Frontal cortex (tissue), 4 donors: ENCODE results near the gene GNAI1. TPM values are rescaled to one million over a fixed set of nuclear protein-coding genes. Genes with fewer than 3 reads are reported as not detected.

Source experiments
- DNase-seq, 2 donors: peaks; one replicate each; pipeline ENCODE4 v3.0.0; 2012; ENCODE audit warnings: low spot score in 2 of 2
- FAIRE-seq: peaks from 2 replicates; lab custom pipeline; 2012; peaks lifted over from hg19 to GRCh38; lab: Jason Lieb, UNC
- total RNA-seq: library from RNA; depleted of rRNA; stranded (reverse); fragments of >200 nt; gene quantifications from one replicate; pipeline ENCODE4 v1.2.3, GENCODE V29; 2014
- donor health status: control.
- donor health status: control.
- donor health status: control.

The GNAI1 gene
- 152 TPM for total RNA-seq

DNA sequence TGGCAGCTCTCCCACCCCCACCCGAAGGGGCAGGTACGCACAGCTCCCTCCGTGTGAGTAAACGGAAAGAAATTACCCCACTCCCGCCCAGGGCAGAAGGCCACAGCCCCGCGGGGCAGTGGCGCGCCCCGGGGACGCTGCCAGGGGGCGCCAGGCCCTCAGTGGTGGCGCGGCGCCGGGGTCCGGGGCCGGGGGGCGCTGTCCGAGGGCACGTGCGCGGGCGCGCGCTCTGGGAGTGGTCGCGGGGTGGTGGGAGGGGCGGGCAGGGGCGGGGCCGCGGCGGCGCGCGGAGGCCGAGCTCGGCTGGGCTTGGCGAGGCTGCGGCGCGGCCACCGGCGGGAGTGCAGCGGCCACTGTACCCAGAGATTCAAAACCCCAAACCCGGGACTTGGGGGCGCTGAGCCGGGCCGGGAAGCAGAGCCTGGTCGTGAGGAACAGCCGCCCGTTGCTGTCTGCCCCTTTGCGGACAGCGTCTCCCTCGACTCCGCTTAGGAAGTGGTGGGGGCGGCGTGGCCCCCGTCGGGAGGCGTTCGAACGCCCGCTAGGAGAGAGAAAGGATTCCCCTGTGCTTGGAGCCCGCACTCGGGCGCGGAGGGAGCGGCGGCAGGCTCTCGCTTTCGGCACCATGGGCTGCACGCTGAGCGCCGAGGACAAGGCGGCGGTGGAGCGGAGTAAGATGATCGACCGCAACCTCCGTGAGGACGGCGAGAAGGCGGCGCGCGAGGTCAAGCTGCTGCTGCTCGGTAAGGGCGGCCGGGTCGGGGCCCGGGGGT, at the start of gene GNAI1:
Gene GNAI1 (plus strand): TSS at position 296 of the 773 bp plus-strand sequence. CDS start 330 bp downstream, at position 626.
- DNase-seq (peak; percentile 59 to 78), FAIRE-seq (no peak)

DNA sequence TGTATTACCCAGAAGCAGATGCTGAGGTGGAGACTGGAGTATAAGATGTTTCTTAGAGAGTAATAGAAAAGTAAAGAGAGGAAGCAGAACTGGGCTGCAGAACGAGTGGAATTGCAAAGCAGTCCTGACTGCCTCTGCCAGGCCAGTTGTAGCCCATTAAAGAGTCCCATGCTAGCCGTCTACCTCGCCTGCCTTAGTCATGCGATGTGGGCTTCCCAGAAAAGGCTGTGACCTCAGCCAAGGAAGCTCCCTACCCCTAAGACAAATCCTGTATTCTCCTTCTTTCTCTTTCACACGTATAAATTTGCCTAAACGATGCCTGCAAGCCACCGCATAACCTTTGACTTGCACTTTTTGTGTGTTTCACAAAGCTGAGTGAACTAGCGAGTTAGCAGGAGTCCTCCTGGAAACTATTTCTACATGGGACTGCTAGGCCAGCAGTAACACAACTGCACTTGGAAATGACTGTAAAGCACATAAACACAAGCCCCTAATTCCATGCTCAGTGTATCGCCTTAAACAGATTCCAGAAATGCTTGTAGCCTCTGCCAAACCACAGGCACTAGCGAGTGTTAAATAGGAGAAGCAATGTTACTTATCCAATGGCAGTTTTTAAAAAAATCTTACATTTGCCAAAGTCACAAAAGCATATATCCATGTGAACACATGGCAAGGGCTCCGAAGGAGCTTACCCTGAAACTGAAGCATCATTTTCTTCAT, 47.4 kb upstream of the GNAI1 start:
- DNase-seq (no peak), FAIRE-seq (no peak)

- no peak for DNase-seq
- no peak for FAIRE-seq
These were observed 46.9 kb upstream of the GNAI1 start for GRCh38 chr7:80087771-80088170.

DNA sequence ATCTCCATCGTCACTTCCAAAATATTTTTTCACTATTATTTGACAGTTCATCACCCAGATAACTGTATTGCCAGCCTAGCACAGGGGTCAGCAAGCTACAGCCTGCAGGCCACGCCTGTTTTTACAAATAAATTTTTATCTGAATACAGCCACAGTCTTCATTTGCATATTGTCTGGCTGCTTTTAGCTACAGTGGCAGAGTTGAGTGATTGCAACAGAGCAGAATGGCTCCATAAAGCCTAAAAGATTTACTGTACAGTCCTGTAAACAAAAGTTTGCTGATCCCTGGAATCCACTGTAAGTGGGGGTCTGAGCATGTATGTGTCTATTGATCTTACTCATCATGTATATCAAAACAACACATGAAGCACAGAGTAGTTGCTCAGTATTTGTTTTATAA, 45.9 kb upstream of the GNAI1 start:
- FAIRE-seq (no peak), DNase-seq (no peak)

- no peak for FAIRE-seq
- DNase-seq: no peak
These were observed 45.3 kb upstream of the GNAI1 start for GRCh38 chr7:80089366-80089765.

- FAIRE-seq (peak; percentile 24), DNase-seq (no peak)
These were observed 41.3 kb upstream of the GNAI1 start for GRCh38 chr7:80093349-80093748.

GRCh38 chr7:80095545-80095944, 39.1 kb upstream of the GNAI1 start:
- FAIRE-seq: peak; percentile 97
- DNase-seq: no peak

GRCh38 chr7:80097756-80098155, 36.9 kb upstream of the GNAI1 start:
- no peak for DNase-seq
- no peak for FAIRE-seq

- FAIRE-seq: no peak
- DNase-seq: no peak
These were observed 35.8 kb upstream of the GNAI1 start for GRCh38 chr7:80098795-80099194.

DNA sequence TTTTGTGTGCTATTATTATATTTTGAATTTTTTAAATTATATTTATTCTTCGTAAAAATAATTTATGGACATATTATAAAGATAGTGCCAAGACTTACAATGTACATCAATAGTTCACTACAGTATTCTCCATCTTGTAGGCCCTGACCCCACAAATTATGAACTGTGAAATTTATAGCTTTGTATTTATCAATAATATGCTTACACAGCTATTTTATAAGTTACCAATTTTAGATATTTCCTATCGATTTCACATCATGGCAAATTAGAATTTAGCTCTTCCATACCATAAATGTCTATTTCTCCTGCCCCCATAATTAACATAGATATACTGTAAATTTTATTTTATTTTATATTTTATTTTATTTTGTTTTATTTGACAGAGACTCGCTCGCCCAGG, 34.4 kb upstream of the GNAI1 start:
- DNase-seq: no peak
- no peak for FAIRE-seq

DNA sequence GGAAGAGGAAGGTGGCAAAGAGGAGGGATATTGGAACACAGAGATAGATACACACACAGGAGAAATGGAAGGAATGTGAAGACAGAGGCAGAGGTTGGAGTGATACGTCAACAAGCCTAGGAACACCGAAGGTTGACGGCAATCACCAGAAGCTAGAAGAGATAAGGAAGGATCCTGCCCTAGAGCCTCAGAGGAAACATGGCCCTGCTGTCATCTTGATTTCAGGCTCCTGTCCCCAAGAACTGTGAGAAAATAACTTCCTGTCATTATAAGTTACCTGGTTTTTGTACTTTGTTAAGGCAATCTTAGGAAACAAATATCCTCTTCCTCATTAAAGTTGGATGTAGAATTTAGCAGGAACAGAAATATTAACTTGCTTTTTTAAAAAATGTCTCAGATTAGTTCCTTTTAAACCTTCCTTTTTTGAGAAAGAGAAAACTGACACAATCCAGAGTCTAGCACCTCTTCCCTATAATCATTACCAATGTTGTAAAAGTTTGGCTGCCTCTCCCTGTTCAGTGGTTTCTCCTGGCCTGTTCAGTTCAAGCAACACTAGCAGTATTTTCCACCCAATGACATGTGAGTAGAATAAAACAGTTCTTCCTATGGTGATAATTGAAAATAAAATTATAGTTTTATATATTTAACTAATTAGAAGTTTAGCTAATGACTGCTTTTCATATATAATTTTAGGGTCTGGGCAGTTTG, 28.8 kb upstream of the GNAI1 start:
- FAIRE-seq: no peak
- no peak for DNase-seq

GRCh38 chr7:80106498-80107113, 28.0 kb upstream of the GNAI1 start:
- FAIRE-seq (no peak), DNase-seq (no peak)

GRCh38 chr7:80107278-80107677, 27.4 kb upstream of the GNAI1 start:
- no peak for FAIRE-seq
- DNase-seq: no peak

GRCh38 chr7:80110376-80110775, 24.3 kb upstream of the GNAI1 start:
- FAIRE-seq (no peak), DNase-seq (no peak)

GRCh38 chr7:80114159-80114558, 20.5 kb upstream of the GNAI1 start:
- DNase-seq (no peak), FAIRE-seq (no peak)

DNA sequence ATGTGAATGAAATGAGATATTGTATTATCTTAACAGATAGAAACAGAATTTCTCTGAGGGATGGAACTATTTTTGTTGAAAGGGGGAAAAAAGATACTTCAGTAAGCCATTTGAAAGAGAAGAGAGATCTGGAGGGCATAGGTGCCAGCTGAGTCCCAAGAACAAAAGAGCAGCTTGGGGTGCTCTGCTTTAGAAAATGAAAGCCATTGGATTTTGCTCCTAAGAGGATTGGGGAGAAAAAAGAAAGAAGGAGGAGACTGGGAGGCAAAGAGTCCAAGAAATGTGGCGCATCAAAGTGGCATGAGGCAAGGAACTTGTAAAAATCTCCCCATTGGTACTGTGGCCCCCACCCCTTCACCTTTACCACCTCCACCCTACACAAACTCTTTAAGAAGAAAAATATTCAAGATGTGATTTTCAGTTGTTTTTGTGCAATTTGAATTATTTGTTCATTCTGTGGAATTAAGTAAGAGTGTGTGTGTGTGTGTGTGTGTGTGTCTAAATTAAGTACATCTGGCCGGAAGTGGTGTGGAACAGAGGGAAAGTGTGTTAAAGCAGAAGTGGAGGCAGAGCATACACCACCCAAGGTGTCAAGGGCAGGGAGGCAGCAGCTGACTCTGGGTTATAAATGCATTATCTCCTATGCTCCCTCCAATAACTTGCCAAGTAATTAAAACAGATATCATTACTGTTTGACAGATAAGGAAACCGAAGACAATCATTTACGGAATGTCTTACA, 9.9 kb upstream of the GNAI1 start:
- FAIRE-seq (no peak), DNase-seq (no peak)

- DNase-seq (peak; percentile 25 to 63), FAIRE-seq (peak; percentile 95)
These were observed 7.0 kb upstream of the GNAI1 start for GRCh38 chr7:80127412-80128160.

- DNase-seq: no peak
- FAIRE-seq: no peak
These were observed 5.7 kb upstream of the GNAI1 start for GRCh38 chr7:80128918-80129317.

GRCh38 chr7:80129785-80130184, 4.8 kb upstream of the GNAI1 start:
- FAIRE-seq (no peak), DNase-seq (no peak)
